K562 (cell line): ENCODE measurements around the gene LMO4. TPM values are rescaled to one million over a fixed set of nuclear protein-coding genes. Genes with fewer than 3 reads are reported as not detected.
A peak's percentile ranks its signal among the peaks of the same experiment; 100 is the strongest.

Experiments
- ATF1 ChIP-seq, 2 experiments: fragments of 450-650 bp in 1 of 2; IDR thresholded peaks; 2 replicates each; pipeline ENCODE4 v1.6.1; 2016; ENCODE audit warnings: missing compliant biosample characterization in 1 of 2, missing genetic modification characterization in 1 of 2
- CCNT2 ChIP-seq: IDR thresholded peaks from 2 replicates; pipeline ENCODE4 v1.6.1; 2011; ENCODE audit warnings: borderline replicate concordance, low read depth, mild to moderate bottlenecking, moderate library complexity, mixed read lengths, low read length; ENCODE audit not compliant: insufficient read length; ENCODE audit errors: extremely low read depth
- POLR2B ChIP-seq: fragments of 450-650 bp; IDR thresholded peaks from 2 replicates; pipeline ENCODE4 v1.6.1; 2018; ENCODE audit warnings: low read depth; ENCODE audit not compliant: partially characterized antibody
- SRSF9 ChIP-seq: fragments of 200-400 bp; formaldehyde crosslinking; IDR thresholded peaks from 2 replicates; pipeline ENCODE4 v1.6.1; 2017; ENCODE audit warnings: low read depth, low read length, borderline replicate concordance
- SUPT5H ChIP-seq: fragments of 450-650 bp; IDR thresholded peaks from 2 replicates; pipeline ENCODE4 v1.6.1; 2016
- TAF9B ChIP-seq: fragments of 450-650 bp; IDR thresholded peaks from 2 replicates; pipeline ENCODE4 v1.6.1; 2018; ENCODE audit warnings: mild to moderate bottlenecking; ENCODE audit not compliant: partially characterized antibody
- polyA plus RNA-seq, 8 experiments: library from polyadenylated mRNA; depleted of rRNA in 4 of 8; stranded (reverse) in 5 of 8; unstranded in 3 of 8; fragments of >200 nt; fragmentation: Nextera tagmentation in 2 of 8; fragmentation: Illumina TruSeq in 1 of 8; extraction: Ambion mirVana in 2 of 8; extraction: Trizol in 1 of 8; gene quantifications; 2 replicates each; pipeline versions ENCODE4 v1.2.1 to v1.2.3, GENCODE V29; 2011 to 2014; ENCODE audit warnings: inconsistent platforms in 1 of 8, missing spikeins in 1 of 8
- total RNA-seq, 7 experiments: library from RNA; depleted of rRNA in 6 of 7; stranded (reverse); fragments of >200 nt in 6 of 7; fragmentation: Illumina TruSeq in 2 of 7; extraction: Trizol in 2 of 7; gene quantifications; 2 replicates each; pipeline versions ENCODE4 v1.2.1 to v1.2.3, GENCODE V29; 2011 to 2021; ENCODE audit warnings: low replicate concordance in 1 of 7
- TF ChIP-seq, protein P1 (sequence below): fragments of 450-650 bp; formaldehyde crosslinking; IDR thresholded peaks from 2 replicates; pipeline ENCODE4 v1.4.0; 2022; ENCODE audit warnings: mild to moderate bottlenecking, moderate library complexity
- TF ChIP-seq, protein P2 (sequence below): sonication (generic); formaldehyde crosslinking; IDR thresholded peaks from 2 replicates; pipeline ENCODE4 v1.8.0; 2022; ENCODE audit warnings: mild to moderate bottlenecking, missing genetic modification reagents
- TF ChIP-seq, protein P3 (sequence below): fragments of 200-800 bp; sonication (Bioruptor generic); IDR thresholded peaks from 2 replicates; pipeline ENCODE4 v1.6.1; 2017; ENCODE audit warnings: missing genetic modification characterization, missing compliant biosample characterization
- TF ChIP-seq, protein P4 (sequence below): sonication (generic); formaldehyde crosslinking; IDR thresholded peaks from 2 replicates; pipeline ENCODE4 v1.8.0; 2023; ENCODE audit warnings: mild to moderate bottlenecking, missing genetic modification reagents
- TF ChIP-seq, protein P5 (sequence below), 2 experiments: IDR thresholded peaks in 1 of 2; conservative IDR thresholded peaks in 1 of 2; 2 replicates each; pipeline ENCODE4 v1.6.1; 2016; ENCODE audit warnings: low read depth in 2 of 2, mild to moderate bottlenecking in 1 of 2, missing compliant biosample characterization in 1 of 2, missing genetic modification characterization in 1 of 2, moderate library complexity in 1 of 2

LMO4 gene
- total and polyA plus RNA-seq, 9 of the 15 experiments (the other 6 are each of a cell fraction or from before 2014, with no cell fraction given), result 3.1 to 35.3 (median 22.4) TPM

DNA sequence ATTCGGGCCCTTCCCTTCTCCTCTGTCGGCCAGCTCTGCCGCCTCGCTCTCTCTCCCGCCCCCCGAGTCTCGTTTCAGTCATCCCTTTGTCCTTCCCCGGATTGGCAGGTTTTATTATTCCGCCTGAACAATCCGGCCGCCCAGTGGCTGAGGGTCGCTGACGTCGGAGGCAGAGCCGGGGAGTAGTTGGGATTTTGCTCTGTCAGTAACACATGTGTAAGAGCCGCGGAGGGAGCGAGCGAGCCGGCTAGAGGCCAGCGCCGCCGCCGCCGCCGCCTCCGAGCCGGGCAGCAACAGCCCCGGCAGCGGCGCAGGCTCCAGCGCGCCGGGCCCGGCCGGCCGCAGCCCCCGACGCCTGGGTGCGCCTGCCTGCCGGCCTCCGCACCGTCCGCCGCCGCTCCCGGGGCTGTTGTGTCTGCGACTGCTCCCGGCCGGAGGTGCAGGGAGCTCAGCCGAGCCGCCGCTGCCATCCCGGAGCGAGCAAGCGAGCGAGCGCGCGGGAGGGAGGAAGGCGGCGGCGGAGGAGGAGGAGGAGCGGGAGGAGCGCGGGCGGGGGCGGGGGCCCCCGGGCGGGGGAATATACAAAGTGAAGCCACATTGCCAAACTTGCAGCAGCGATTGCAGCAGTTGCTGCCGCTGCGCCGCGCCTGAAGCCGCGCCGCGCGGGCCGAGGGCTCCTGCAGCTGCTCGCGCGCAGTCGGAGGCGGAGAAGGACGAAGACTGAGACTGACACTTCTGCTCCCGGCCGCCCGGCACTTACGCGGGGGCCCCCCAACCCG lies at the start of gene LMO4 (continued):
- TF ChIP-seq, protein P1, sequence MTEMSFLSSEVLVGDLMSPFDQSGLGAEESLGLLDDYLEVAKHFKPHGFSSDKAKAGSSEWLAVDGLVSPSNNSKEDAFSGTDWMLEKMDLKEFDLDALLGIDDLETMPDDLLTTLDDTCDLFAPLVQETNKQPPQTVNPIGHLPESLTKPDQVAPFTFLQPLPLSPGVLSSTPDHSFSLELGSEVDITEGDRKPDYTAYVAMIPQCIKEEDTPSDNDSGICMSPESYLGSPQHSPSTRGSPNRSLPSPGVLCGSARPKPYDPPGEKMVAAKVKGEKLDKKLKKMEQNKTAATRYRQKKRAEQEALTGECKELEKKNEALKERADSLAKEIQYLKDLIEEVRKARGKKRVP (CRISPR knock-in tag), result peak; percentile 81
- TF ChIP-seq ATF1 (CRISPR knock-in tag; IDR thresholded peaks at IDR 0.05) (no peak), ATF1 (tag; IDR thresholded peaks at IDR 0.05) (peak; percentile 91), POLR2B (peak; percentile 66), SUPT5H (peak; percentile 65), SRSF9 (no peak), CCNT2 (peak; percentile 67), TAF9B (peak; percentile 45)
- TF ChIP-seq, protein P2, sequence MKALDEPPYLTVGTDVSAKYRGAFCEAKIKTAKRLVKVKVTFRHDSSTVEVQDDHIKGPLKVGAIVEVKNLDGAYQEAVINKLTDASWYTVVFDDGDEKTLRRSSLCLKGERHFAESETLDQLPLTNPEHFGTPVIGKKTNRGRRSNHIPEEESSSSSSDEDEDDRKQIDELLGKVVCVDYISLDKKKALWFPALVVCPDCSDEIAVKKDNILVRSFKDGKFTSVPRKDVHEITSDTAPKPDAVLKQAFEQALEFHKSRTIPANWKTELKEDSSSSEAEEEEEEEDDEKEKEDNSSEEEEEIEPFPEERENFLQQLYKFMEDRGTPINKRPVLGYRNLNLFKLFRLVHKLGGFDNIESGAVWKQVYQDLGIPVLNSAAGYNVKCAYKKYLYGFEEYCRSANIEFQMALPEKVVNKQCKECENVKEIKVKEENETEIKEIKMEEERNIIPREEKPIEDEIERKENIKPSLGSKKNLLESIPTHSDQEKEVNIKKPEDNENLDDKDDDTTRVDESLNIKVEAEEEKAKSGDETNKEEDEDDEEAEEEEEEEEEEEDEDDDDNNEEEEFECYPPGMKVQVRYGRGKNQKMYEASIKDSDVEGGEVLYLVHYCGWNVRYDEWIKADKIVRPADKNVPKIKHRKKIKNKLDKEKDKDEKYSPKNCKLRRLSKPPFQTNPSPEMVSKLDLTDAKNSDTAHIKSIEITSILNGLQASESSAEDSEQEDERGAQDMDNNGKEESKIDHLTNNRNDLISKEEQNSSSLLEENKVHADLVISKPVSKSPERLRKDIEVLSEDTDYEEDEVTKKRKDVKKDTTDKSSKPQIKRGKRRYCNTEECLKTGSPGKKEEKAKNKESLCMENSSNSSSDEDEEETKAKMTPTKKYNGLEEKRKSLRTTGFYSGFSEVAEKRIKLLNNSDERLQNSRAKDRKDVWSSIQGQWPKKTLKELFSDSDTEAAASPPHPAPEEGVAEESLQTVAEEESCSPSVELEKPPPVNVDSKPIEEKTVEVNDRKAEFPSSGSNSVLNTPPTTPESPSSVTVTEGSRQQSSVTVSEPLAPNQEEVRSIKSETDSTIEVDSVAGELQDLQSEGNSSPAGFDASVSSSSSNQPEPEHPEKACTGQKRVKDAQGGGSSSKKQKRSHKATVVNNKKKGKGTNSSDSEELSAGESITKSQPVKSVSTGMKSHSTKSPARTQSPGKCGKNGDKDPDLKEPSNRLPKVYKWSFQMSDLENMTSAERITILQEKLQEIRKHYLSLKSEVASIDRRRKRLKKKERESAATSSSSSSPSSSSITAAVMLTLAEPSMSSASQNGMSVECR (CRISPR knock-in tag), result no peak
- TF ChIP-seq, protein P3, sequence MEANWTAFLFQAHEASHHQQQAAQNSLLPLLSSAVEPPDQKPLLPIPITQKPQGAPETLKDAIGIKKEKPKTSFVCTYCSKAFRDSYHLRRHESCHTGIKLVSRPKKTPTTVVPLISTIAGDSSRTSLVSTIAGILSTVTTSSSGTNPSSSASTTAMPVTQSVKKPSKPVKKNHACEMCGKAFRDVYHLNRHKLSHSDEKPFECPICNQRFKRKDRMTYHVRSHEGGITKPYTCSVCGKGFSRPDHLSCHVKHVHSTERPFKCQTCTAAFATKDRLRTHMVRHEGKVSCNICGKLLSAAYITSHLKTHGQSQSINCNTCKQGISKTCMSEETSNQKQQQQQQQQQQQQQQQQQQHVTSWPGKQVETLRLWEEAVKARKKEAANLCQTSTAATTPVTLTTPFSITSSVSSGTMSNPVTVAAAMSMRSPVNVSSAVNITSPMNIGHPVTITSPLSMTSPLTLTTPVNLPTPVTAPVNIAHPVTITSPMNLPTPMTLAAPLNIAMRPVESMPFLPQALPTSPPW (CRISPR knock-in tag), result peak; percentile 97
- TF ChIP-seq, protein P4, sequence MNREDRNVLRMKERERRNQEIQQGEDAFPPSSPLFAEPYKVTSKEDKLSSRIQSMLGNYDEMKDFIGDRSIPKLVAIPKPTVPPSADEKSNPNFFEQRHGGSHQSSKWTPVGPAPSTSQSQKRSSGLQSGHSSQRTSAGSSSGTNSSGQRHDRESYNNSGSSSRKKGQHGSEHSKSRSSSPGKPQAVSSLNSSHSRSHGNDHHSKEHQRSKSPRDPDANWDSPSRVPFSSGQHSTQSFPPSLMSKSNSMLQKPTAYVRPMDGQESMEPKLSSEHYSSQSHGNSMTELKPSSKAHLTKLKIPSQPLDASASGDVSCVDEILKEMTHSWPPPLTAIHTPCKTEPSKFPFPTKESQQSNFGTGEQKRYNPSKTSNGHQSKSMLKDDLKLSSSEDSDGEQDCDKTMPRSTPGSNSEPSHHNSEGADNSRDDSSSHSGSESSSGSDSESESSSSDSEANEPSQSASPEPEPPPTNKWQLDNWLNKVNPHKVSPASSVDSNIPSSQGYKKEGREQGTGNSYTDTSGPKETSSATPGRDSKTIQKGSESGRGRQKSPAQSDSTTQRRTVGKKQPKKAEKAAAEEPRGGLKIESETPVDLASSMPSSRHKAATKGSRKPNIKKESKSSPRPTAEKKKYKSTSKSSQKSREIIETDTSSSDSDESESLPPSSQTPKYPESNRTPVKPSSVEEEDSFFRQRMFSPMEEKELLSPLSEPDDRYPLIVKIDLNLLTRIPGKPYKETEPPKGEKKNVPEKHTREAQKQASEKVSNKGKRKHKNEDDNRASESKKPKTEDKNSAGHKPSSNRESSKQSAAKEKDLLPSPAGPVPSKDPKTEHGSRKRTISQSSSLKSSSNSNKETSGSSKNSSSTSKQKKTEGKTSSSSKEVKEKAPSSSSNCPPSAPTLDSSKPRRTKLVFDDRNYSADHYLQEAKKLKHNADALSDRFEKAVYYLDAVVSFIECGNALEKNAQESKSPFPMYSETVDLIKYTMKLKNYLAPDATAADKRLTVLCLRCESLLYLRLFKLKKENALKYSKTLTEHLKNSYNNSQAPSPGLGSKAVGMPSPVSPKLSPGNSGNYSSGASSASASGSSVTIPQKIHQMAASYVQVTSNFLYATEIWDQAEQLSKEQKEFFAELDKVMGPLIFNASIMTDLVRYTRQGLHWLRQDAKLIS (CRISPR knock-in tag), result peak; percentile 12; the same call in 1 of the 2 replicates
- TF ChIP-seq, protein P5, sequence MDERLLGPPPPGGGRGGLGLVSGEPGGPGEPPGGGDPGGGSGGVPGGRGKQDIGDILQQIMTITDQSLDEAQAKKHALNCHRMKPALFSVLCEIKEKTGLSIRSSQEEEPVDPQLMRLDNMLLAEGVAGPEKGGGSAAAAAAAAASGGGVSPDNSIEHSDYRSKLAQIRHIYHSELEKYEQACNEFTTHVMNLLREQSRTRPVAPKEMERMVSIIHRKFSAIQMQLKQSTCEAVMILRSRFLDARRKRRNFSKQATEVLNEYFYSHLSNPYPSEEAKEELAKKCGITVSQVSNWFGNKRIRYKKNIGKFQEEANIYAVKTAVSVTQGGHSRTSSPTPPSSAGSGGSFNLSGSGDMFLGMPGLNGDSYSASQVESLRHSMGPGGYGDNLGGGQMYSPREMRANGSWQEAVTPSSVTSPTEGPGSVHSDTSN (CRISPR knock-in tag; IDR thresholded peaks at IDR 0.05; ENCODE audit: low read depth), result no peak
- TF ChIP-seq, protein P5 (tag; conservative IDR thresholded peaks at IDR 0.05; ENCODE audit: low read depth), result peak; percentile 69
